Breast epithelium (tissue), 4 donors: Measurements from ENCODE around the gene RBM4. TPM values are rescaled to one million over a fixed set of nuclear protein-coding genes. Genes with fewer than 3 reads are reported as not detected.

Experiments
- DNase-seq, 2 donors: peaks; one replicate each; pipeline ENCODE4 v3.0.0-alpha.2; 2019; ENCODE audit warnings: low spot score in 2 of 2
- H3K27ac ChIP-seq, 2 donors: fragments of 200-600 bp; sonication (generic) in 1 of 2; one replicate each; pipeline ENCODE4 v1.5.1; 2016 to 2019; ENCODE audit warnings: mild to moderate bottlenecking in 1 of 2
- H3K27me3 ChIP-seq, 2 donors: fragments of 200-600 bp; sonication (generic) in 1 of 2; one replicate each; pipeline versions ENCODE4 v1.5.1 to v1.6.0; 2017 to 2019; ENCODE audit warnings: control low read depth in 1 of 2, mild to moderate bottlenecking in 1 of 2
- H3K36me3 ChIP-seq: fragments of 200-600 bp; one replicate; pipeline ENCODE4 v1.5.1; 2019
- H3K4me1 ChIP-seq, 2 donors: fragments of 200-600 bp; sonication (generic); one replicate each; pipeline ENCODE4 v1.5.1; 2016 to 2019; ENCODE audit warnings: control low read depth in 1 of 2
- H3K4me3 ChIP-seq, 3 donors: fragments of 200-600 bp; sonication (generic); 1 replicate in 2 of 3; 2 replicates in 1 of 3; pipeline ENCODE4 v1.5.1; 2016 to 2019; ENCODE audit warnings: mild to moderate bottlenecking in 3 of 3, moderate library complexity in 2 of 3
- H3K9me3 ChIP-seq, 2 donors: fragments of 200-600 bp; sonication (generic) in 1 of 2; one replicate each; pipeline ENCODE4 v1.5.1; 2016 to 2019; ENCODE audit warnings: control low read depth in 1 of 2
- CTCF ChIP-seq, 3 donors: fragments of 450-650 bp; IDR thresholded peaks; one replicate each; pipeline ENCODE4 v1.5.1; 2016 to 2017; ENCODE audit warnings: antibody characterized with exemption in 3 of 3, mild to moderate bottlenecking in 3 of 3, moderate library complexity in 3 of 3
- POLR2A ChIP-seq: fragments of 450-650 bp; IDR thresholded peaks from one replicate; pipeline ENCODE4 v1.6.1; 2016; ENCODE audit warnings: antibody characterized with exemption, mild to moderate bottlenecking, moderate library complexity
- POLR2AphosphoS5 ChIP-seq, 3 donors: sonication (generic); formaldehyde crosslinking; IDR thresholded peaks; one replicate each; pipeline ENCODE4 v1.6.1; 2017; ENCODE audit warnings: antibody characterized with exemption in 3 of 3
- intact Hi-C: fragments of 100-400 bp; cut with DNase I; formaldehyde crosslinking; loops from one replicate; pipeline ENCODE4 v1.15.1; 2023; ENCODE audit warnings: low total_unique reads
- total RNA-seq, 3 donors: library from RNA; depleted of rRNA; stranded (reverse); fragments of >200 nt; gene quantifications; one replicate each; pipeline ENCODE4 v1.1.0, GENCODE V29; 2016

The RBM4 gene
- total RNA-seq, 3 donors from 2014 or later: 73.9 to 98.3 (median 81.0) TPM

GRCh38 chr11:66674964-66675602, 36.6 kb downstream of the RBM4 start:
- Histone ChIP-seq H3K9me3 (no peaks in the 10 kb centered on the region), H3K27me3 (no peaks in the 10 kb centered on the region), H3K4me1 (peaks cover 4 to 9% of the 10 kb centered on the region in 2 donors), H3K36me3 (no peaks in the 10 kb centered on the region), H3K4me3 (peak overlapping the region in 1 of 3 donors; percentile 95), H3K27ac (no peak overlapping the region)
- no peak for DNase-seq
- intact Hi-C loops: no loop called here
- TF ChIP-seq CTCF (IDR thresholded peaks at IDR 0.05): no peak
- TF ChIP-seq POLR2AphosphoS5 (IDR thresholded peaks at IDR 0.05): no peak
- no peak for TF ChIP-seq POLR2A

- H3K4me1 ChIP-seq: peaks cover 4 to 9% of the 10 kb centered on the region in 2 donors
- intact Hi-C loops: no loop called here
- H3K27me3 ChIP-seq: no peaks in the 10 kb centered on the region
- DNase-seq: no peak
- no peaks in the 10 kb centered on the region for H3K9me3 ChIP-seq
- H3K27ac ChIP-seq: peak overlapping the region in 1 of 2 donors; percentile 7
- no peaks in the 10 kb centered on the region for H3K36me3 ChIP-seq
- H3K4me3 ChIP-seq: peak overlapping the region in 2 of 3 donors; percentile 75 to 95
- no peak for TF ChIP-seq CTCF (IDR thresholded peaks at IDR 0.05)
- no peak for TF ChIP-seq POLR2AphosphoS5 (IDR thresholded peaks at IDR 0.05)
- TF ChIP-seq POLR2A: no peak
Observed at GRCh38 chr11:66676282-66676919, 37.9 kb downstream of the RBM4 start.

- H3K27ac ChIP-seq: peak overlapping the region; percentile 96 to 97
- H3K4me3 ChIP-seq: peak overlapping the region; percentile 75 to 95 (median 78)
- DNase-seq: peak in 1 of 2 donors; percentile 35
- H3K9me3 ChIP-seq: no peaks in the 10 kb centered on the region
- intact Hi-C loops: no loop called here
- H3K36me3 ChIP-seq: no peaks in the 10 kb centered on the region
- no peaks in the 10 kb centered on the region for H3K27me3 ChIP-seq
- H3K4me1 ChIP-seq: peaks cover 4 to 9% of the 10 kb centered on the region in 2 donors
- TF ChIP-seq POLR2AphosphoS5 (IDR thresholded peaks at IDR 0.05) (no peak), CTCF (IDR thresholded peaks at IDR 0.05) (no peak), POLR2A (no peak)
Observed at GRCh38 chr11:66676931-66677598, 38.6 kb downstream of the RBM4 start.

- Histone ChIP-seq H3K27me3 (no peaks in the 10 kb centered on the region), H3K4me1 (peaks cover 4 to 9% of the 10 kb centered on the region in 2 donors), H3K27ac (peak within 1 kb of the TSS; percentile 96 to 97), H3K9me3 (no peaks in the 10 kb centered on the region), H3K36me3 (no peaks in the 10 kb centered on the region), H3K4me3 (peak within 1 kb of the TSS; percentile 75 to 95 (median 78))
- DNase-seq: peak; percentile 95 to 97
- intact Hi-C loops: no loop called here
- peak; percentile 74 to 85 (median 84) for TF ChIP-seq POLR2AphosphoS5 (IDR thresholded peaks at IDR 0.05)
- TF ChIP-seq CTCF (IDR thresholded peaks at IDR 0.05): no peak
Observed at GRCh38 chr11:66677599-66678375, 39.3 kb downstream of the RBM4 start, which contains the start of gene RBM4B. RBM4B (minus strand) TSS chr11:66677887; CDS start chr11:66677079, 808 bp downstream.
